A549 (cell line): ENCODE data around the gene TIRAP. TPM values are rescaled to one million over a fixed set of nuclear protein-coding genes. Genes with fewer than 3 reads are reported as not detected.

ENCODE experiments used
- ATAC-seq, 2 experiments: fragments of 200-7000 bp in 1 of 2; fragments of >200 bp in 1 of 2; cut with Nextera tagmentation in 1 of 2; cut with Tn5 transposase in 1 of 2; 3 replicates each; pipeline versions ENCODE4 v1.8.0 to v1.9.1; 2018 to 2020; ENCODE audit warnings: mild to moderate bottlenecking in 1 of 2, moderate library complexity in 1 of 2
- CTCF ChIA-PET: fragments of 300-600 bp; sonication (Branson Sonifier 250); formaldehyde crosslinking; extraction: SDS; loops from one replicate; lab custom pipeline; 2021; ENCODE audit warnings: antibody characterized with exemption, inconsistent platforms; lab: Yijun Ruan, JAX
- POLR2A ChIA-PET: fragments of 350-600 bp; formaldehyde crosslinking; extraction: SDS; loops from one replicate; lab custom pipeline; 2021; ENCODE audit warnings: antibody characterized with exemption, inconsistent platforms; lab: Yijun Ruan, JAX
- DNase-seq, 2 experiments: peaks; one replicate each; pipeline versions ENCODE4 v3.0.0 to v3.0.0-alpha.2; 2011 to 2016; ENCODE audit warnings: low read depth in 1 of 2, low spot score in 1 of 2
- FAIRE-seq: peaks from 2 replicates; lab custom pipeline; 2011; peaks lifted over from hg19 to GRCh38; lab: Jason Lieb, UNC
- H3K27ac ChIP-seq, 2 experiments: fragments of >200 bp; sonication (Bioruptor Twin); formaldehyde crosslinking; 3 replicates each; pipeline ENCODE4 v1.5.1; 2016 to 2017
- H3K4me1 ChIP-seq: fragments of >200 bp; sonication (Bioruptor Twin); formaldehyde crosslinking; 3 replicates; pipeline ENCODE4 v1.6.1; 2016
- H3K4me2 ChIP-seq: fragments of >200 bp; sonication (Bioruptor Twin); formaldehyde crosslinking; 3 replicates; pipeline ENCODE4 v1.6.1; 2016
- H3K4me3 ChIP-seq: fragments of >200 bp; sonication (Bioruptor Twin); formaldehyde crosslinking; 3 replicates; pipeline ENCODE4 v1.5.1; 2016
- H3K9me3 ChIP-seq: fragments of >200 bp; sonication (Bioruptor Twin); formaldehyde crosslinking; 3 replicates; pipeline ENCODE4 v1.6.1; 2016
- BCL3 ChIP-seq: fragments of >200 bp; sonication (Bioruptor Twin); formaldehyde crosslinking; IDR thresholded peaks from 3 replicates; pipeline ENCODE4 v1.6.1; 2016
- CBX2 ChIP-seq: fragments of 200-600 bp; sonication (generic); IDR thresholded peaks from 2 replicates; pipeline ENCODE4 v1.6.1; 2016; ENCODE audit warnings: low read depth, mild to moderate bottlenecking, borderline replicate concordance
- CEBPB ChIP-seq, 2 experiments: fragments of >200 bp in 1 of 2; sonication (Bioruptor Twin) in 1 of 2; formaldehyde crosslinking in 1 of 2; IDR thresholded peaks; 2 replicates each; pipeline ENCODE4 v1.6.1; 2012 to 2016
- EHMT2 ChIP-seq: fragments of 200-600 bp; sonication (generic); IDR thresholded peaks from 2 replicates; pipeline ENCODE4 v1.6.1; 2016; ENCODE audit warnings: antibody characterized with exemption, low read depth, mild to moderate bottlenecking, moderate library complexity
- FOSL2 ChIP-seq, 2 experiments: fragments of 450-650 bp in 1 of 2; fragments of >200 bp in 1 of 2; sonication (Bioruptor Twin) in 1 of 2; formaldehyde crosslinking; IDR thresholded peaks; 2 replicates each; pipeline versions ENCODE4 v1.5.0 to v1.6.1; 2016 to 2020; ENCODE audit warnings: mild to moderate bottlenecking in 1 of 2, moderate library complexity in 1 of 2
- GATA3 ChIP-seq: IDR thresholded peaks from 2 replicates; pipeline ENCODE4 v1.6.1; 2012; ENCODE audit warnings: borderline replicate concordance
- HOXB13 ChIP-seq: fragments of 250-450 bp; sonication (Bioruptor Pico); IDR thresholded peaks from 2 replicates; pipeline ENCODE4 v1.5.0; 2020; ENCODE audit warnings: low read depth, mild to moderate bottlenecking, moderate library complexity
- JUNB ChIP-seq: fragments of >200 bp; sonication (Bioruptor Twin); formaldehyde crosslinking; IDR thresholded peaks from 2 replicates; pipeline ENCODE4 v1.6.1; 2016
- KDM1A ChIP-seq: fragments of 200-600 bp; sonication (generic); IDR thresholded peaks from 2 replicates; pipeline ENCODE4 v1.6.1; 2016; ENCODE audit warnings: low read depth, mild to moderate bottlenecking
- MAFK ChIP-seq: fragments of 450-650 bp; IDR thresholded peaks from 2 replicates; pipeline ENCODE4 v1.6.1; 2014; ENCODE audit not compliant: partially characterized antibody
- MAZ ChIP-seq: fragments of 150-350 bp; IDR thresholded peaks from 2 replicates; pipeline ENCODE4 v1.6.1; 2014; ENCODE audit warnings: antibody characterized with exemption, low read depth, low read length, borderline replicate concordance
- NFE2L2 ChIP-seq: fragments of 150-350 bp; conservative IDR thresholded peaks from 2 replicates; pipeline ENCODE4 v1.6.1; 2014; ENCODE audit warnings: low read length
- NR3C1 ChIP-seq: fragments of >200 bp; sonication (Bioruptor Twin); formaldehyde crosslinking; IDR thresholded peaks from 3 replicates; pipeline ENCODE4 v1.6.1; 2017
- POLR2AphosphoS2 ChIP-seq: conservative IDR thresholded peaks from 2 replicates; pipeline ENCODE4 v1.6.1; 2012; ENCODE audit warnings: low read length, improper control_type of control experiment, inconsistent platforms
- SMC3 ChIP-seq: fragments of >200 bp; sonication (Bioruptor Twin); formaldehyde crosslinking; IDR thresholded peaks from 3 replicates; pipeline ENCODE4 v1.6.1; 2018; ENCODE audit warnings: inconsistent platforms
- TP53 ChIP-seq: fragments of 250-450 bp; sonication (Bioruptor Pico); IDR thresholded peaks from 2 replicates; pipeline ENCODE4 v1.5.0; 2021; ENCODE audit warnings: mild to moderate bottlenecking, moderate library complexity
- USF2 ChIP-seq: fragments of 450-650 bp; IDR thresholded peaks from 2 replicates; pipeline ENCODE4 v1.6.1; 2014; ENCODE audit warnings: antibody characterized with exemption
- ZC3H11A ChIP-seq: fragments of 450-650 bp; IDR thresholded peaks from 2 replicates; pipeline ENCODE4 v1.6.1; 2014; ENCODE audit warnings: antibody characterized with exemption, mild to moderate bottlenecking
- ZSCAN20 ChIP-seq: fragments of 250-450 bp; sonication (Bioruptor Pico); IDR thresholded peaks from 2 replicates; pipeline ENCODE4 v1.8.0; 2022; ENCODE audit warnings: mild to moderate bottlenecking, moderate library complexity
- WGBS: methylation state at CpG from one replicate; pipeline ENCODE4 v1.1.6; 2017; ENCODE audit errors: missing lambda C conversion rate; 5-methylcytosine and 5-hydroxymethylcytosine counted together
- polyA plus RNA-seq, 4 experiments: library from polyadenylated mRNA; depleted of rRNA in 3 of 4; stranded (reverse); fragments of >200 nt; fragmentation: RNase III in 1 of 4; extraction: RNeasy Plus Mini Kit Qiagen cat#74134 plus additional on column Dnase treatment in 1 of 4; gene quantifications; 2 replicates in 3 of 4; 3 replicates in 1 of 4; pipeline ENCODE4 v1.2.3, GENCODE V29; 2011 to 2017
- TF ChIP-seq, protein P1 (sequence below): fragments of 250-450 bp; sonication (Bioruptor Pico); IDR thresholded peaks from 2 replicates; pipeline ENCODE4 v1.5.0; 2021; ENCODE audit warnings: mild to moderate bottlenecking, moderate library complexity, borderline replicate concordance

The TIRAP gene
- polyA plus RNA-seq, 2 of the 4 experiments (the other 2 are of a cell fraction), result 4.5 to 5.4 TPM

DNA sequence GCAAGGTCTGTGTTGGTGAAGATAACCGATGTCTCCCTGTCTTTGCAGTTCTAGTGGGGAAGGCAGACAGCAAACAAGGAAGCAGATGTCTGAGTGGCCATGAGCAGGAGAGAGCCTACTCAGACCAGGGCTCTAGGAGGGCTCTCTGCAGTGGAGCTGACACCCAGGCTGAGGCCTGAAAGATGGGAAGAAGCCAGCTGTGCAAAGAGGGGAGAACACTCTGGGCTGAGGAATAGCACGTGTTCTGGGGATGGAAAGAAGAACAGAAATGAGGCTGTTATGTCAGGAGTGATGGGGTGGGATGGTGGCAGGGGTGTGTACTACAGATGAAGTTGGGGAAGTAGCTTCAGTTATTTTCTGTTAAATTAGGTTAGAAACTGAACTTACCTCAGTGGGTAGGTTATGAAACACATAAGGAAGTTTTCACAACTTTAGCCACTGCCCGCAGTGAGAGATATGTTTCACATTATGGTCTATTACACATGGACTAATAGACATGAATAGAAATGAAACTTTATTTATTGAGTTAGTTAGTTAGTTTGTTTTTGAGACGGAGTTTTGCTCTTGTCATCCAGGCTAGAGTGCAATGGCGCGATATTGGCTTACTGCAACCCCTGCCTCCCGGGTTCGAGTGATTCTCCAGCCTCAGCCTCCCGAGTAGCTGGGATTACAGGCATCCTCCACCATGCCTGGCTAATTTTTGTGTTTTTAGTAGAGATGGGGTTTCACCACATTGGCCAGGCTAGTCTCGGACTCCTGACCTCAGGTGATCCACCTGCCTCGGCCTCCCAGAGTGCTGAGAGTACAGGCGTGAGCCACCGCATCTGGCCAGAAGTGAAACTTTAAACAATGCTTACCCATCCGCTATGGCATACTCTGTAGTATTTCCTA, 28.8 kb downstream of the TIRAP start:
- no peak for TF ChIP-seq BCL3
- TF ChIP-seq SMC3, result no peak
- no peak for TF ChIP-seq USF2
- no peak for TF ChIP-seq TP53 (CRISPR knock-in tag)
- TF ChIP-seq EHMT2, result no peak
- TF ChIP-seq FOSL2 (IDR thresholded peaks at IDR 0.05), result no peak
- no peak for TF ChIP-seq FOSL2 (CRISPR knock-in tag; IDR thresholded peaks at IDR 0.05)
- no peak for TF ChIP-seq ZC3H11A
- TF ChIP-seq, protein P1, sequence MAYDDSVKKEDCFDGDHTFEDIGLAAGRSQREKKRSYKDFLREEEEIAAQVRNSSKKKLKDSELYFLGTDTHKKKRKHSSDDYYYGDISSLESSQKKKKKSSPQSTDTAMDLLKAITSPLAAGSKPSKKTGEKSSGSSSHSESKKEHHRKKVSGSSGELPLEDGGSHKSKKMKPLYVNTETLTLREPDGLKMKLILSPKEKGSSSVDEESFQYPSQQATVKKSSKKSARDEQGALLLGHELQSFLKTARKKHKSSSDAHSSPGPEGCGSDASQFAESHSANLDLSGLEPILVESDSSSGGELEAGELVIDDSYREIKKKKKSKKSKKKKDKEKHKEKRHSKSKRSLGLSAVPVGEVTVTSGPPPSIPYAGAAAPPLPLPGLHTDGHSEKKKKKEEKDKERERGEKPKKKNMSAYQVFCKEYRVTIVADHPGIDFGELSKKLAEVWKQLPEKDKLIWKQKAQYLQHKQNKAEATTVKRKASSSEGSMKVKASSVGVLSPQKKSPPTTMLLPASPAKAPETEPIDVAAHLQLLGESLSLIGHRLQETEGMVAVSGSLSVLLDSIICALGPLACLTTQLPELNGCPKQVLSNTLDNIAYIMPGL, result no peak
- TF ChIP-seq CBX2, result no peak
- TF ChIP-seq JUNB, result no peak
- TF ChIP-seq MAZ, result no peak
- no peak for TF ChIP-seq KDM1A
- no peak for TF ChIP-seq NFE2L2
- no peak for TF ChIP-seq POLR2AphosphoS2
- no peak for TF ChIP-seq MAFK
- no peak for TF ChIP-seq HOXB13
- FAIRE-seq (no peak), ATAC-seq (no peak), DNase-seq (no peak)
- no peak overlapping the region for H3K4me3 ChIP-seq
- 95% methylated on average over 14 of the region's 14 CpGs for WGBS
- ChIA-PET CTCF (interaction anchor here (0.7 to 3.7 kb wide), 19 partner anchors 8 to 679 kb away, joined by 3 to 22 read pairs (median 4); no protein-coding TSS in a partner anchor), POLR2A (no interaction called here)
- no peaks in the 10 kb centered on the region for H3K4me1 ChIP-seq
- H3K4me2 ChIP-seq, result no peak overlapping the region
- no peak overlapping the region for H3K27ac ChIP-seq
- H3K9me3 ChIP-seq, result no peaks in the 10 kb centered on the region

GRCh38 chr11:126312961-126313360, 30.1 kb downstream of the TIRAP start:
- Histone ChIP-seq H3K4me3 (no peak overlapping the region), H3K27ac (no peak overlapping the region), H3K9me3 (no peaks in the 10 kb centered on the region), H3K4me1 (no peaks in the 10 kb centered on the region), H3K4me2 (no peak overlapping the region)
- ATAC-seq, result no peak
- ChIA-PET CTCF (no interaction called here), POLR2A (no interaction called here)
- no peak for DNase-seq
- FAIRE-seq, result no peak
- 71% methylated on average over 8 of the region's 8 CpGs for WGBS
- no peak for TF ChIP-seq POLR2AphosphoS2
- no peak for TF ChIP-seq ZSCAN20 (CRISPR knock-in tag)
- no peak for TF ChIP-seq EHMT2
- TF ChIP-seq GATA3, result no peak
- TF ChIP-seq CEBPB (IDR thresholded peaks at IDR 0.05), result no peak
- TF ChIP-seq NR3C1, result no peak
